ENCODE results near the gene AFG3L2. TPM values are rescaled to one million over a fixed set of nuclear protein-coding genes. Genes with fewer than 3 reads are reported as not detected.

AFG3L2 gene
- total and polyA plus RNA-seq, 9 of the 15 experiments (the other 6 are each of a cell fraction or from before 2014, with no cell fraction given), result 24.1 to 109 (median 84.0) TPM

GRCh38 chr18:12376754-12377555 is at the start of gene AFG3L2 (continued):
- peak; percentile 51 for TF ChIP-seq HNRNPK (IDR thresholded peaks at IDR 0.05; ENCODE audit: low read depth, low read length, poor library complexity, severe bottlenecking)
- peak; percentile 56; the same call in 1 of the 2 replicates for TF ChIP-seq E2F3 (CRISPR knock-in tag; IDR thresholded peaks at IDR 0.05)
- peak; percentile 77; the same call in 1 of the 2 replicates for TF ChIP-seq BRD4 (IDR thresholded peaks at IDR 0.05)
- no peak for TF ChIP-seq TAF7 (tag; IDR thresholded peaks at IDR 0.05)
- peak; percentile 97 for TF ChIP-seq GATAD2B (IDR thresholded peaks at IDR 0.05; ENCODE audit: borderline replicate concordance)
- TF ChIP-seq, protein P1, sequence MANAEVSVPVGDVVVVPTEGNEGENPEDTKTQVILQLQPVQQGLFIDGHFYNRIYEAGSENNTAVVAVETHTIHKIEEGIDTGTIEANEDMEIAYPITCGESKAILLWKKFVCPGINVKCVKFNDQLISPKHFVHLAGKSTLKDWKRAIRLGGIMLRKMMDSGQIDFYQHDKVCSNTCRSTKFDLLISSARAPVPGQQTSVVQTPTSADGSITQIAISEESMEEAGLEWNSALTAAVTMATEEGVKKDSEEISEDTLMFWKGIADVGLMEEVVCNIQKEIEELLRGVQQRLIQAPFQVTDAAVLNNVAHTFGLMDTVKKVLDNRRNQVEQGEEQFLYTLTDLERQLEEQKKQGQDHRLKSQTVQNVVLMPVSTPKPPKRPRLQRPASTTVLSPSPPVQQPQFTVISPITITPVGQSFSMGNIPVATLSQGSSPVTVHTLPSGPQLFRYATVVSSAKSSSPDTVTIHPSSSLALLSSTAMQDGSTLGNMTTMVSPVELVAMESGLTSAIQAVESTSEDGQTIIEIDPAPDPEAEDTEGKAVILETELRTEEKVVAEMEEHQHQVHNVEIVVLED (CRISPR knock-in tag; IDR thresholded peaks at IDR 0.05), result peak; percentile 92
- peak; percentile 78 for TF ChIP-seq ELF2 (CRISPR knock-in tag; IDR thresholded peaks at IDR 0.05)
- TF ChIP-seq PML (IDR thresholded peaks at IDR 0.05; ENCODE audit: low read length), result peak; percentile 38
- peak; percentile 39 for TF ChIP-seq POLR2A (conservative IDR thresholded peaks at IDR 0.05)
- TF ChIP-seq ZNF184 (CRISPR knock-in tag; IDR thresholded peaks at IDR 0.05), result no peak
- TF ChIP-seq, protein P2, sequence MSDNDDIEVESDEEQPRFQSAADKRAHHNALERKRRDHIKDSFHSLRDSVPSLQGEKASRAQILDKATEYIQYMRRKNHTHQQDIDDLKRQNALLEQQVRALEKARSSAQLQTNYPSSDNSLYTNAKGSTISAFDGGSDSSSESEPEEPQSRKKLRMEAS (CRISPR knock-in tag; IDR thresholded peaks at IDR 0.05), result peak; percentile 73; the same call in 1 of the 2 replicates
- TF ChIP-seq RERE (CRISPR knock-in tag; IDR thresholded peaks at IDR 0.05; ENCODE audit: borderline replicate concordance), result peak; percentile 85; the same call in 1 of the 2 replicates
- no peak for TF ChIP-seq RFX1 (IDR thresholded peaks at IDR 0.05)
- TF ChIP-seq EZH2 (IDR thresholded peaks at IDR 0.05; ENCODE audit: borderline replicate concordance, low read depth, low read length), result no peak
- TF ChIP-seq ZNF444 (CRISPR knock-in tag; IDR thresholded peaks at IDR 0.05), result no peak
- peak; percentile 56; the same call in 1 of the 2 replicates for TF ChIP-seq GTF2E2 (tag; IDR thresholded peaks at IDR 0.05)
- peak; percentile 79 for TF ChIP-seq RAD51 (IDR thresholded peaks at IDR 0.05; ENCODE audit: borderline replicate concordance, low read depth)
- no peak for TF ChIP-seq TOE1 (IDR thresholded peaks at IDR 0.05; ENCODE audit: borderline replicate concordance)
- TF ChIP-seq TOE1 (CRISPR knock-in tag; IDR thresholded peaks at IDR 0.05; ENCODE audit: borderline replicate concordance, low read depth), result 0 out of 2 replicates have a peak, but pooled peaks have one; percentile 45
- peak; percentile 46; the same call in 1 of the 2 replicates for TF ChIP-seq SOX6 (IDR thresholded peaks at IDR 0.05)
